H1 (cell line): ENCODE results near the gene DUSP10.

Source experiments
- CTCF ChIP-seq, 3 experiments: IDR thresholded peaks; 1 replicate in 2 of 3; 2 replicates in 1 of 3; pipeline versions ENCODE4 v1.5.1 to v1.6.1; 2011; ENCODE audit warnings: low read length in 3 of 3, mild to moderate bottlenecking in 3 of 3, inconsistent platforms in 2 of 3, low read depth in 1 of 3, moderate library complexity in 1 of 3; ENCODE audit not compliant: insufficient read depth in 1 of 3; ENCODE audit errors: control extremely low read depth in 1 of 3
- GABPA ChIP-seq: IDR thresholded peaks from 2 replicates; pipeline ENCODE4 v1.6.1; 2011; ENCODE audit warnings: mild to moderate bottlenecking, low read length, moderate library complexity, borderline replicate concordance; ENCODE audit not compliant: insufficient read depth
- TAF1 ChIP-seq: IDR thresholded peaks from 2 replicates; pipeline ENCODE4 v1.6.1; 2011; ENCODE audit warnings: mild to moderate bottlenecking, low read depth, low read length

DNA sequence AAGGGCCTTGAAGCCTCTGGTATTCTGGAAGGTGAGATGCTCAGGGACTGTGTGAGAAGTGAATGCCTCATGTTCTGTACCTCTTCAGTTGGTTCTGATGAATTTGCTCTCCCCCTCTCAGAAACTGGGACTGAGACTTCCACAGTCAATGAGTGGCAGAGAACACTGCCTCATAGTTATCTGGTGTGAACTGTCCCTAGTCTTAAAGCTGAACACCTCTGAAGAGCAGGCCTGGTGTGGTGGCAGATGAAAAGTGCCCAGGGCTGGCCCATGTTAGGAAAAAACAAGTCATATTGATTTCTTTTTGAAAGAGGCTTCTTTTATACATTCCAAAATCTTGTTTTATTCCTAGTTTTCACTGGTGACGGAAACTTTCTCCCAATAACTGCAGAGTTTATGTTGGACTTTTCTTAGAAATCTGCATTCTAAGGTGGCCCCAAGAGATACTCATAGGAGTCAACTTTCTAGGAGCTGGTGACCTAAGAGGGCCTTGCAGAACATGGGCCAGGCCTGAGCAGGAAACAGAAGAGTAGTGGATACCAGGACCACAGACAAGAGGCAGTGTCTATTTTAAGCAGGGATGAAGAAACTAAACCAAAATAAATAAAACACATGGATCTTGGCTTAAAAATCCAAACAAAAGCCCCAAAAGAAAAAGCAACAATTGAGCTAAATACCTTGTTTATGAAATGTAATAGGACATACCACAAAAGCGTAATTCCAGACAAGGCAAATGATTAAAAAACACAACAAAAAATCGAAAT, 19.5 kb downstream of the DUSP10 start:
- TF ChIP-seq GABPA (no peak), TAF1 (no peak), CTCF (IDR thresholded peaks at IDR 0.05; ENCODE audit: control extremely low read depth in 1 of 3, insufficient read depth in 1 of 3, low read depth in 1 of 3, low read length in 3 of 3) (no peak)
